K562 (cell line): Measurements from ENCODE around the gene COA4. TPM values are rescaled to one million over a fixed set of nuclear protein-coding genes. Genes with fewer than 3 reads are reported as not detected.

Source experiments
- ATAC-seq: fragments of 200-7000 bp; cut with Tn5 transposase; 3 replicates; pipeline ENCODE4 v1.9.1; 2020; ENCODE audit warnings: moderate library complexity
- BruUV-seq: library from RNA; stranded (reverse); fragments of 400-500 nt; replicated peaks from 2 replicates; lab custom pipeline; 2021; lab: Mats Ljungman, UMichigan
- CTCF ChIA-PET: fragments of 300-600 bp; formaldehyde crosslinking; extraction: SDS; loops from one replicate; lab custom pipeline; 2021; ENCODE audit warnings: low intra/inter-chr PET ratio; lab: Yijun Ruan, JAX
- POLR2A ChIA-PET: fragments of 300-600, 350-650 bp; sonication (Branson Sonifier 250); formaldehyde crosslinking; extraction: SDS; loops from one replicate; lab custom pipeline; 2021; ENCODE audit warnings: antibody characterized with exemption, inconsistent platforms; lab: Yijun Ruan, JAX
- DNase-seq, 4 experiments: peaks; one replicate each; pipeline versions ENCODE4 v3.0.0 to v3.0.0-alpha.2; 2011 to 2018; ENCODE audit warnings: low spot score in 3 of 4, mixed read lengths in 3 of 4; ENCODE audit errors: extremely low read depth in 1 of 4
- FAIRE-seq: peaks from 2 replicates; lab custom pipeline; 2011; peaks lifted over from hg19 to GRCh38; lab: Jason Lieb, UNC
- H2AFZ ChIP-seq: 2 replicates; pipeline ENCODE4 v1.6.0; 2011; ENCODE audit warnings: low read depth, low read length, control low read depth, inconsistent platforms
- H3K27ac ChIP-seq: fragments of 200-600 bp; 3 replicates; pipeline ENCODE4 v1.8.0; 2011; ENCODE audit warnings: low read depth, mild to moderate bottlenecking, control low read depth, inconsistent platforms, low read length, moderate library complexity, mixed read lengths; ENCODE audit errors: extremely low read depth
- H3K27me3 ChIP-seq, 2 experiments: fragments of 300-600 bp in 1 of 2; 2 replicates in 1 of 2; 3 replicates in 1 of 2; pipeline versions ENCODE4 v1.6.0 to v1.8.0; 2011; ENCODE audit warnings: inconsistent platforms in 2 of 2, low read length in 2 of 2, mild to moderate bottlenecking in 1 of 2, mixed read lengths in 1 of 2, moderate library complexity in 1 of 2; ENCODE audit not compliant: control insufficient read depth in 2 of 2, insufficient read depth in 2 of 2
- H3K36me3 ChIP-seq: fragments of 300-600 bp; 3 replicates; pipeline ENCODE4 v1.8.0; 2011; ENCODE audit warnings: mild to moderate bottlenecking, low read length, inconsistent platforms; ENCODE audit not compliant: control insufficient read depth, insufficient read depth
- H3K4me1 ChIP-seq, 2 experiments: fragments of 200-600 bp in 1 of 2; replicated peaks in 1 of 2; 2 replicates in 1 of 2; 3 replicates in 1 of 2; pipeline versions ENCODE4 v1.5.1 to v1.8.0; 2011; ENCODE audit warnings: inconsistent platforms in 2 of 2, low read length in 2 of 2, mild to moderate bottlenecking in 1 of 2, mixed read lengths in 1 of 2, moderate library complexity in 1 of 2; ENCODE audit not compliant: control insufficient read depth in 2 of 2, insufficient read depth in 2 of 2
- H3K4me2 ChIP-seq: 2 replicates; pipeline ENCODE4 v1.6.1; 2011; ENCODE audit warnings: low read length, control low read depth, inconsistent platforms, mixed read lengths; ENCODE audit not compliant: insufficient read depth
- H3K4me3 ChIP-seq: fragments of 200-600 bp; sonication (generic), shearing (Covaris generic); 2 replicates; pipeline ENCODE4 v1.5.1; 2016; ENCODE audit warnings: control low read depth, inconsistent platforms
- H3K79me2 ChIP-seq: fragments of 200-600 bp; 3 replicates; pipeline ENCODE4 v1.8.0; 2011; ENCODE audit warnings: low read length, inconsistent platforms; ENCODE audit not compliant: control insufficient read depth, insufficient read depth
- H3K9ac ChIP-seq, 2 experiments: 2 replicates each; pipeline versions ENCODE4 v1.6.0 to v1.6.1; 2011; ENCODE audit warnings: low read depth in 2 of 2, low read length in 2 of 2, control low read depth in 1 of 2, inconsistent platforms in 1 of 2, mild to moderate bottlenecking in 1 of 2, mixed read lengths in 1 of 2; ENCODE audit not compliant: insufficient read depth in 1 of 2
- H3K9me1 ChIP-seq: one replicate; pipeline ENCODE4 v1.6.0; 2011; ENCODE audit warnings: inconsistent platforms, mild to moderate bottlenecking, low read length, moderate library complexity; ENCODE audit not compliant: control insufficient read depth, insufficient read depth
- H3K9me3 ChIP-seq: replicated peaks from 2 replicates; pipeline ENCODE4 v1.5.1; 2011; ENCODE audit warnings: low read depth, low read length, inconsistent platforms; ENCODE audit not compliant: control insufficient read depth, insufficient read depth
- H4K20me1 ChIP-seq: replicated peaks from 2 replicates; pipeline ENCODE4 v1.6.1; 2011; ENCODE audit warnings: low read length, inconsistent platforms, mixed read lengths; ENCODE audit not compliant: control insufficient read depth, insufficient read depth
- CCNT2 ChIP-seq: IDR thresholded peaks from 2 replicates; pipeline ENCODE4 v1.6.1; 2011; ENCODE audit warnings: borderline replicate concordance, low read depth, mild to moderate bottlenecking, moderate library complexity, mixed read lengths, low read length; ENCODE audit not compliant: insufficient read length; ENCODE audit errors: extremely low read depth
- CXXC5 ChIP-seq: fragments of 250-450 bp; sonication (Bioruptor Pico); IDR thresholded peaks from 2 replicates; pipeline ENCODE4 v1.8.0; 2022; ENCODE audit warnings: inconsistent platforms, mild to moderate bottlenecking, moderate library complexity
- FOXA1 ChIP-seq: fragments of 450-650 bp; IDR thresholded peaks from 2 replicates; pipeline ENCODE4 v1.6.1; 2016; ENCODE audit warnings: mild to moderate bottlenecking, borderline replicate concordance
- HMBOX1 ChIP-seq: sonication (generic); IDR thresholded peaks from 2 replicates; pipeline ENCODE4 v1.6.1; 2016
- NCOA2 ChIP-seq, 2 experiments: fragments of 450-650 bp; IDR thresholded peaks; 2 replicates each; pipeline ENCODE4 v1.6.1; 2018; ENCODE audit warnings: mild to moderate bottlenecking in 2 of 2, moderate library complexity in 1 of 2; ENCODE audit not compliant: partially characterized antibody in 2 of 2
- POLR2A ChIP-seq: fragments of 450-650 bp; conservative IDR thresholded peaks from 2 replicates; pipeline ENCODE4 v1.6.1; 2016
- SFPQ ChIP-seq: fragments of 200-400 bp; formaldehyde crosslinking; IDR thresholded peaks from 2 replicates; pipeline ENCODE4 v1.6.1; 2017; ENCODE audit warnings: mild to moderate bottlenecking, low read depth, low read length, moderate library complexity
- U2AF1 ChIP-seq: fragments of 200-400 bp; formaldehyde crosslinking; optimal IDR thresholded peaks from 2 replicates; pipeline ENCODE3; 2017; ENCODE audit warnings: mild to moderate bottlenecking, low read depth, low read length, moderate library complexity
- XRCC5 ChIP-seq: fragments of 200-400 bp; formaldehyde crosslinking; IDR thresholded peaks from 2 replicates; pipeline ENCODE4 v1.6.1; 2017; ENCODE audit warnings: low read depth, mild to moderate bottlenecking, low read length
- ZNF592 ChIP-seq: fragments of 450-650 bp; IDR thresholded peaks from 2 replicates; pipeline ENCODE4 v1.6.1; 2017; ENCODE audit warnings: antibody characterized with exemption, mild to moderate bottlenecking
- WGBS: fragments of 100-300 bp; shearing (Covaris generic); methylation state at CpG from one replicate; pipeline ENCODE4 v1.1.6; 2016; ENCODE audit warnings: low coverage, mixed read lengths; ENCODE audit not compliant: insufficient coverage; ENCODE audit errors: missing lambda C conversion rate; 5-methylcytosine and 5-hydroxymethylcytosine counted together
- in situ Hi-C: fragments of 300-500 bp; cut with MboI; formaldehyde crosslinking; loops from 4 replicates; pipeline ENCODE4 v1.15.0; 2018; ENCODE audit warnings: inconsistent platforms, mixed read lengths
- intact Hi-C: fragments of 100-400 bp; cut with micrococcal nuclease; formaldehyde crosslinking; loops from 2 replicates; pipeline ENCODE4 v1.14.2; 2022
- polyA plus RNA-seq, 8 experiments: library from polyadenylated mRNA; depleted of rRNA in 4 of 8; stranded (reverse) in 5 of 8; unstranded in 3 of 8; fragments of >200 nt; fragmentation: Nextera tagmentation in 2 of 8; fragmentation: Illumina TruSeq in 1 of 8; extraction: Ambion mirVana in 2 of 8; extraction: Trizol in 1 of 8; gene quantifications; 2 replicates each; pipeline versions ENCODE4 v1.2.1 to v1.2.3, GENCODE V29; 2011 to 2014; ENCODE audit warnings: inconsistent platforms in 1 of 8, missing spikeins in 1 of 8
- total RNA-seq, 7 experiments: library from RNA; depleted of rRNA in 6 of 7; stranded (reverse); fragments of >200 nt in 6 of 7; fragmentation: Illumina TruSeq in 2 of 7; extraction: Trizol in 2 of 7; gene quantifications; 2 replicates each; pipeline versions ENCODE4 v1.2.1 to v1.2.3, GENCODE V29; 2011 to 2021; ENCODE audit warnings: low replicate concordance in 1 of 7
- TF ChIP-seq, protein P1 (sequence below): fragments of 250-450 bp; sonication (Bioruptor Pico); IDR thresholded peaks from 2 replicates; pipeline ENCODE4 v1.8.0; 2021; ENCODE audit warnings: moderate library complexity, mild to moderate bottlenecking, inconsistent platforms
- TF ChIP-seq, protein P2 (sequence below): sonication (generic); formaldehyde crosslinking; IDR thresholded peaks from 2 replicates; pipeline ENCODE4 v1.9.0; 2022; ENCODE audit warnings: mild to moderate bottlenecking, missing genetic modification reagents
- TF ChIP-seq, protein P3 (sequence below), 2 experiments: fragments of 450-650 bp in 1 of 2; sonication (generic) in 1 of 2; formaldehyde crosslinking; conservative IDR thresholded peaks; 2 replicates each; pipeline versions ENCODE4 v1.4.0 to v1.8.1; 2020 to 2022; ENCODE audit warnings: mild to moderate bottlenecking in 1 of 2, missing genetic modification reagents in 1 of 2

COA4 gene
- total and polyA plus RNA-seq, 9 of the 15 experiments (the other 6 are each of a cell fraction or from before 2014, with no cell fraction given) = 108 to 255 (median 152) TPM

DNA sequence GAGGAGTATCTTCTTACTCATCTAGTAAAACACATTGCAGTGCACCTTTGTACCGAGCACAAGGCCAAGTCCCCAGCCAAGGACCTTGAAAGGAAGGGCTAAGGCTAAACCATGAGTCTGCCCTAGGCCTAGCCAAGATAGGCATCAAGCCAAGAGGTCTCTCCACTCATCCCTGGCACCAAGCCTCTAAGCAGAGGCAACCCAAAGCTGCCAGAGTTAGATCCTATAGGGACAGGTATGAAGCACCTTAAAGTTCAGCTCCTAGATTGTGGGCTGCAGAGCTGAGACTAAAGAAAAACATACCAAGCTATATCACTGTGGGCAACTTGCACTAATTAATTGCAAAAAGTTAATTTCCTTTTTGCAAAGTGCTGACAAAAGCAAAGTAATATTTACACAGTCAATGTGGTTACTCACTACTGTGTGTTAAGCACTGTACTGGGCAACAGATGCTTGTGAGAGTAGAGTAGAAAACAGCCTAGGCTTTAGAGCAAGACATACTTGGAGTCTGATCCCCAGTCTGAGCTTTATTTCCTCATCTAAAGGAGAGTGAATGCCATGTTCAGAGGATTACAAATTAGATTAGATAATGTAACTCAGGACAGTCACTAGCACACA, 7.2 kb downstream of the COA4 start:
- Histone ChIP-seq H3K4me2 (no peak overlapping the region), H3K27ac (peak overlapping the region; percentile 22; the same call in 1 of the 3 replicates), H2AFZ (no peak overlapping the region), H4K20me1 (no peaks in the 10 kb centered on the region), H3K9ac (no peak overlapping the region), H3K79me2 (peaks cover 16% of the 10 kb centered on the region), H3K9me1 (peaks cover 3% of the 10 kb centered on the region), H3K27me3 (no peaks in the 10 kb centered on the region), H3K4me1 (peaks cover 0 to 3% of the 10 kb centered on the region in 2 experiments; a peak in 1 of 5 replicates), H3K4me3 (no peak overlapping the region), H3K36me3 (peaks cover 50% of the 10 kb centered on the region), H3K9me3 (no peaks in the 10 kb centered on the region)
- in situ Hi-C loops (no loop called here), intact Hi-C loops (no loop called here)
- DNase-seq (no peak), ATAC-seq (peak; percentile 57), FAIRE-seq (no peak)
- WGBS = 18% methylated on average over 1 of the region's 1 CpG
- POLR2A ChIA-PET = interaction anchor here (0.6 to 2.5 kb wide), 7 partner anchors 9 to 195 kb away, joined by 3 to 20 read pairs (median 4); no protein-coding TSS in a partner anchor
- no TSS peak for BruUV-seq
- CTCF ChIA-PET = no interaction called here
- no peak for TF ChIP-seq ZNF592
- no peak for TF ChIP-seq CXXC5 (CRISPR knock-in tag)
- no peak for TF ChIP-seq XRCC5
- TF ChIP-seq, protein P1, sequence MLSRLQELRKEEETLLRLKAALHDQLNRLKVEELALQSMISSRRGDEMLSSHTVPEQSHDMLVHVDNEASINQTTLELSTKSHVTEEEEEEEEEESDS = no peak
- TF ChIP-seq SFPQ = no peak
- TF ChIP-seq NCOA2 (IDR thresholded peaks at IDR 0.05; ENCODE audit: partially characterized antibody in 2 of 2) = no peak
- peak; percentile 37; the same call in 1 of the 2 replicates for TF ChIP-seq HMBOX1
- TF ChIP-seq FOXA1 = no peak
- TF ChIP-seq, protein P2, sequence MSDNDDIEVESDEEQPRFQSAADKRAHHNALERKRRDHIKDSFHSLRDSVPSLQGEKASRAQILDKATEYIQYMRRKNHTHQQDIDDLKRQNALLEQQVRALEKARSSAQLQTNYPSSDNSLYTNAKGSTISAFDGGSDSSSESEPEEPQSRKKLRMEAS = no peak
- TF ChIP-seq U2AF1 = no peak
- no peak for TF ChIP-seq CCNT2
- TF ChIP-seq, protein P3, sequence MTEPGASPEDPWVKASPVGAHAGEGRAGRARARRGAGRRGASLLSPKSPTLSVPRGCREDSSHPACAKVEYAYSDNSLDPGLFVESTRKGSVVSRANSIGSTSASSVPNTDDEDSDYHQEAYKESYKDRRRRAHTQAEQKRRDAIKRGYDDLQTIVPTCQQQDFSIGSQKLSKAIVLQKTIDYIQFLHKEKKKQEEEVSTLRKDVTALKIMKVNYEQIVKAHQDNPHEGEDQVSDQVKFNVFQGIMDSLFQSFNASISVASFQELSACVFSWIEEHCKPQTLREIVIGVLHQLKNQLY (CRISPR knock-in tag; conservative IDR thresholded peaks at IDR 0.05) = no peak
- TF ChIP-seq POLR2A = peak; percentile 16; the same call in 1 of the 2 replicates
